Adrenal gland (tissue), 12 donors: Measurements from ENCODE around the gene UBE2G2. TPM values are rescaled to one million over a fixed set of nuclear protein-coding genes. Genes with fewer than 3 reads are reported as not detected.

Source experiments
- DNase-seq, 7 donors: peaks; one replicate each; pipeline ENCODE4 v3.0.0-alpha.2; 2019 to 2020
- H3K27ac ChIP-seq, 5 donors: fragments of 200-600 bp; sonication (generic) in 4 of 5; 1 replicate in 3 of 5; 2 replicates in 2 of 5; pipeline versions ENCODE4 v1.5.1 to v1.8.0; 2016 to 2020; ENCODE audit warnings: mild to moderate bottlenecking in 1 of 5
- H3K27me3 ChIP-seq: fragments of 200-600 bp; 2 replicates; pipeline ENCODE4 v1.8.0; 2021
- H3K36me3 ChIP-seq, 2 donors: fragments of 200-600 bp; replicated peaks in 1 of 2; 1 replicate in 1 of 2; 2 replicates in 1 of 2; pipeline versions ENCODE4 v1.5.1 to v1.8.0; 2018 to 2022
- H3K4me1 ChIP-seq, 2 donors: fragments of 200-600 bp; replicated peaks in 1 of 2; 1 replicate in 1 of 2; 2 replicates in 1 of 2; pipeline versions ENCODE4 v1.5.1 to v1.8.0; 2018 to 2021
- H3K4me3 ChIP-seq, 4 donors: fragments of 200-600 bp; sonication (generic) in 3 of 4; one replicate each; pipeline ENCODE4 v1.5.1; 2016 to 2018
- H3K9me3 ChIP-seq, 3 donors: fragments of 200-600 bp; sonication (generic) in 1 of 3; replicated peaks in 1 of 3; 1 replicate in 2 of 3; 2 replicates in 1 of 3; pipeline versions ENCODE4 v1.5.1 to v1.8.0; 2016 to 2021
- POLR2A ChIP-seq, 2 donors: fragments of 450-650 bp; IDR thresholded peaks; one replicate each; pipeline ENCODE4 v1.6.1; 2017; ENCODE audit warnings: antibody characterized with exemption in 2 of 2, mild to moderate bottlenecking in 2 of 2, moderate library complexity in 1 of 2
- WGBS, 4 donors: extraction: QIAGEN DNeasy Blood & Tissue Kit in 2 of 4; methylation state at CpG; one replicate each; pipeline versions ENCODE4 v1.1.5 to v1.1.7; 2013 to 2017; 5-methylcytosine and 5-hydroxymethylcytosine counted together
- intact Hi-C, 2 donors: fragments of 100-400 bp; cut with DNase I; formaldehyde crosslinking; loops; one replicate each; pipeline versions ENCODE4 v1.14.1 to v1.15.0; 2022 to 2023
- polyA plus RNA-seq, 3 donors: library from polyadenylated mRNA; stranded (reverse); fragments of 200-250 nt in 2 of 3; fragments of 350-450 nt in 1 of 3; fragmentation: Illumina TruSeq in 1 of 3; extraction: RNeasy Lipid Tissue Mini Kit (QIAGEN cat#74804) in 1 of 3; gene quantifications; one replicate each; pipeline ENCODE4 v1.2.3, GENCODE V29; 2013 to 2014
- total RNA-seq, 9 donors: library from RNA; depleted of rRNA in 4 of 9; stranded (reverse); fragments of >200 nt in 4 of 9; fragments of 120-200 nt in 1 of 9; fragmentation: NEBNext Ultra II Directional in 1 of 9; extraction: Animal tissue kit (Norgen Biotek cat#: 25700) in 1 of 9; gene quantifications; one replicate each; pipeline versions ENCODE4 v1.1.0 to v1.2.4, GENCODE V29; 2013 to 2023
- TF ChIP-seq, protein P1 (sequence below), 6 experiments: fragments of 450-650 bp in 4 of 6; fragments of 200-600 bp in 2 of 6; sonication (generic) in 1 of 6; IDR thresholded peaks; 1 replicate in 5 of 6; 2 replicates in 1 of 6; pipeline versions ENCODE4 v1.5.1 to v1.8.0; 2016 to 2021; ENCODE audit warnings: antibody characterized with exemption in 6 of 6, mild to moderate bottlenecking in 2 of 6, moderate library complexity in 1 of 6
- donor health status: healthy with polysubstance abuse.
- donor health status: Bipolar disorder and iron deficiency.
- donor health status: DM: yes; HTN: yes; CAD: no.
- donor health status: DM: no; HTN: no; CAD: no.
- donor health status: DM: no; HTN: no; CAD: no.
- donor health status: DM: yes; HTN: yes; CAD: no.

The UBE2G2 gene
- total and polyA plus RNA-seq, 12 donors: 44.8 to 99.9 (median 72.6) TPM

DNA sequence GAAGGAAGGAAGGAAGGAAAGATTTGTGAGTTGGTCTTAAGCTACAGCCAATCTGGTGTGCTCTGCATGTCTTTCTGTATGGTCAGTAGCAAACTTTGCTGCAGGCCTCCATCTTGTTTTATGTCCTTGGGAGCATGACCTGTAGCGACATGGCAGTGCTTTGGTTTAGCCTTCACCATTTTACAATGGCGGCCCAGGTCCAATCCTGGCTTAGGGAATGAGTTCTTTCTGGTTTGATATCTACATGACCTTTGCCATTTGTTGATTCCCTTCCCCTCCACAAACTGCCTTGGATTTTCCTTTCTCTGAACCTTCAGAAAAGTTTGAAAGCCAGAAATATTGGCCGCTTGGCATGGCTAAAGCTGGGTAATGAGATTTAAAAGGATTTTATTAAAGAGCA is 59.7 kb downstream of the UBE2G2 start:
- no peak overlapping the region for H3K4me3 ChIP-seq
- no peaks in the 10 kb centered on the region for H3K4me1 ChIP-seq
- no peak overlapping the region for H3K27ac ChIP-seq
- 90 to 95% (median 91%) methylated on average over 3 of the region's 3 CpGs for WGBS, 4 donors
- TF ChIP-seq, protein P1, sequence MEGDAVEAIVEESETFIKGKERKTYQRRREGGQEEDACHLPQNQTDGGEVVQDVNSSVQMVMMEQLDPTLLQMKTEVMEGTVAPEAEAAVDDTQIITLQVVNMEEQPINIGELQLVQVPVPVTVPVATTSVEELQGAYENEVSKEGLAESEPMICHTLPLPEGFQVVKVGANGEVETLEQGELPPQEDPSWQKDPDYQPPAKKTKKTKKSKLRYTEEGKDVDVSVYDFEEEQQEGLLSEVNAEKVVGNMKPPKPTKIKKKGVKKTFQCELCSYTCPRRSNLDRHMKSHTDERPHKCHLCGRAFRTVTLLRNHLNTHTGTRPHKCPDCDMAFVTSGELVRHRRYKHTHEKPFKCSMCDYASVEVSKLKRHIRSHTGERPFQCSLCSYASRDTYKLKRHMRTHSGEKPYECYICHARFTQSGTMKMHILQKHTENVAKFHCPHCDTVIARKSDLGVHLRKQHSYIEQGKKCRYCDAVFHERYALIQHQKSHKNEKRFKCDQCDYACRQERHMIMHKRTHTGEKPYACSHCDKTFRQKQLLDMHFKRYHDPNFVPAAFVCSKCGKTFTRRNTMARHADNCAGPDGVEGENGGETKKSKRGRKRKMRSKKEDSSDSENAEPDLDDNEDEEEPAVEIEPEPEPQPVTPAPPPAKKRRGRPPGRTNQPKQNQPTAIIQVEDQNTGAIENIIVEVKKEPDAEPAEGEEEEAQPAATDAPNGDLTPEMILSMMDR (IDR thresholded peaks at IDR 0.05): no peak
- TF ChIP-seq POLR2A (IDR thresholded peaks at IDR 0.05): no peak
- H3K36me3 ChIP-seq: no peaks in the 10 kb centered on the region
- intact Hi-C loops: no loop called here
- peaks cover 0 to 17% (median 0%) of the 10 kb centered on the region in 3 donors for H3K9me3 ChIP-seq
- no peaks in the 10 kb centered on the region for H3K27me3 ChIP-seq
- no peak for DNase-seq

DNA sequence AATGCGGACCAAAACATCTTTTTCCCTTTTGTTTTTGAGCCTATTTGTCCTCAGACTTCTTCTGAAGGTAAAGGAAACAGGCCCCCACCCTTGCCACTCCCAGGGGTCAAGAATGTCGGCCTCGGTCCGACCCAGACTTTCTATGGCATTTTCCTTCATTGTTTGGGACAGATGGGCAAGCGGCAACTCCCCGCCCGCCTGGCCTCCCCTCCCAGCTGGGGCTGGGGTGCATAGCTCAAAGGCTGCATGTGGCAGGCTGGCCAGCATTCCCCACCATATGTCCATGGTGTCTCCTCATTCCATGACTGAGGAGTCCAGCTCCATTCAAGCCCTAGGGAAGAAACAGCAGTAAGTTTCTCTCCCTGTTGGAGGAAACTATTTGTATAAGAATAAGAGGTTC is 60.9 kb downstream of the UBE2G2 start:
- no peak overlapping the region for H3K27ac ChIP-seq
- no peaks in the 10 kb centered on the region for H3K27me3 ChIP-seq
- no peak for TF ChIP-seq POLR2A (IDR thresholded peaks at IDR 0.05)
- TF ChIP-seq, protein P1 (IDR thresholded peaks at IDR 0.05): no peak
- 79 to 89% (median 84%) methylated on average over 6 to 7 of the region's 7 CpGs for WGBS, 4 donors
- H3K4me1 ChIP-seq: no peaks in the 10 kb centered on the region
- intact Hi-C loops: no loop called here
- DNase-seq: no peak
- H3K4me3 ChIP-seq: no peak overlapping the region
- peaks cover 0 to 17% (median 0%) of the 10 kb centered on the region in 3 donors for H3K9me3 ChIP-seq
- no peaks in the 10 kb centered on the region for H3K36me3 ChIP-seq

DNA sequence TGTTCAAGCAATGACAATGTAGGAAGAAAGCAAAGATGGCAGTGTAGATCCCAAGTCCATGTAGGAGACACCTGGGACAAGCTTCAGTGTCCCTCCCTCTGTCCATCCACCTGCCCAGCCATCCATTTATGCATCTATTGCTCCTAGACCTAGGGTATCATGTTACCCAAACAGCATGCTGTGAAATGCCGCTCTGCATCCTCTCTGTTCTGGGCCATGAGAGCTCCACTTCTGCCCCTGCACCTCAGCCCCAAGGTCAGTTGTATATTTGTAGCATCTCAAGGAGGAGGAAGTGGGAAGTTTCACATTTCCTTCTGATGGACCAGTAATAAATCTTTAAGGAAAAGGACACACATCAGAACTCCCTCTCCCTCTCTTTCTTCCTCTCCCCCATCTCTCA is 62.3 kb downstream of the UBE2G2 start:
- H3K9me3 ChIP-seq: peaks cover 0 to 17% (median 0%) of the 10 kb centered on the region in 3 donors
- H3K27ac ChIP-seq: no peak overlapping the region
- no peaks in the 10 kb centered on the region for H3K27me3 ChIP-seq
- H3K36me3 ChIP-seq: no peaks in the 10 kb centered on the region
- no peak for DNase-seq
- H3K4me1 ChIP-seq: no peaks in the 10 kb centered on the region
- 96 to 100% (median 99%) methylated on average over 1 of the region's 1 CpG for WGBS, 4 donors
- intact Hi-C loops: no loop called here
- TF ChIP-seq, protein P1 (IDR thresholded peaks at IDR 0.05): no peak
- no peak for TF ChIP-seq POLR2A (IDR thresholded peaks at IDR 0.05)
- H3K4me3 ChIP-seq: no peak overlapping the region

DNA sequence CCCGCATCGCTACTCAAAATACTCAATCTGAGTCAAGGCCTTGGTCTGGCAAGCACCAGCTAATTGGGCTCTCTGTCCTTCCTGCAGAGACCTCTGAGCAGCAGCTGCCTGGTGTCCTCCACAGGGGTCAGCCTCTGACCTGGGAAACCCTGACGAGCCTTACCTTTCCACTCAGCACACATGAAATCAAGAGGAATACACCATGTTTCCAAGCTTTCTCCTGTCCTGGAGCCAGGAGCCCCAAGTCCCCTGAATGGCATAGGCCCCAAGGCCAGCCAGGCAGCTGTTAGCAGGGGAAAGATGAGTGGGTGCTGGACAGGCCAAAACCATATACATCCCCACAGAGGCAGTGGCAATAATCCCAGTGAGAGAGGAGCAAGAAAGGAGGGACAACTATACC is 63.0 kb downstream of the UBE2G2 start:
- TF ChIP-seq POLR2A (IDR thresholded peaks at IDR 0.05): no peak
- TF ChIP-seq, protein P1 (IDR thresholded peaks at IDR 0.05): no peak
- no peak overlapping the region for H3K4me3 ChIP-seq
- no peak overlapping the region for H3K27ac ChIP-seq
- H3K9me3 ChIP-seq: peaks cover 0 to 17% (median 0%) of the 10 kb centered on the region in 3 donors
- H3K36me3 ChIP-seq: no peaks in the 10 kb centered on the region
- no peaks in the 10 kb centered on the region for H3K4me1 ChIP-seq
- DNase-seq: no peak
- intact Hi-C loops: no loop called here
- no peaks in the 10 kb centered on the region for H3K27me3 ChIP-seq
- WGBS, 4 donors: 72 to 96% (median 93%) methylated on average over 2 to 3 of the region's 3 CpGs
